ENCODE measurements around the gene NOL3.

The NOL3 gene

GRCh38 chr16:67149276-67150046 lies 20.9 kb upstream of the NOL3 start:
- Histone ChIP-seq H3K36me3 (ENCODE audit: insufficient read depth, low read length) (peaks cover 11% of the 10 kb centered on the region), H3K4me1 (ENCODE audit: insufficient read depth, low read length) (no peaks in the 10 kb centered on the region), H3K9ac (ENCODE audit: low read depth, low read length) (peak overlapping the region; percentile 61; the same call in 1 of the 2 replicates), H3K9me3 (ENCODE audit: control insufficient read depth, insufficient read depth, low read length) (no peaks in the 10 kb centered on the region)

GRCh38 chr16:67150047-67150832 lies 20.1 kb upstream of the NOL3 start:
- no peaks in the 10 kb centered on the region for H3K9me3 ChIP-seq (ENCODE audit: control insufficient read depth, insufficient read depth, low read length)
- H3K4me1 ChIP-seq (ENCODE audit: insufficient read depth, low read length): no peaks in the 10 kb centered on the region
- H3K36me3 ChIP-seq (ENCODE audit: insufficient read depth, low read length): peaks cover 9% of the 10 kb centered on the region
- H3K9ac ChIP-seq (ENCODE audit: low read depth, low read length): peak overlapping the region; percentile 61

- H3K9me3 ChIP-seq (ENCODE audit: control insufficient read depth, insufficient read depth, low read length): no peaks in the 10 kb centered on the region; the same call in 1 of the 2 replicates
- peak within 1 kb of the TSS; percentile 61 for H3K9ac ChIP-seq (ENCODE audit: low read depth, low read length)
- no peaks in the 10 kb centered on the region for H3K4me1 ChIP-seq (ENCODE audit: insufficient read depth, low read length)
- peaks cover 2% of the 10 kb centered on the region for H3K36me3 ChIP-seq (ENCODE audit: insufficient read depth, low read length)
These were observed 19.4 kb upstream of the NOL3 start, which contains the start of gene B3GNT9 for GRCh38 chr16:67150833-67151396. B3GNT9 (minus strand) TSS chr16:67150998; CDS start chr16:67150485, 513 bp downstream.

DNA sequence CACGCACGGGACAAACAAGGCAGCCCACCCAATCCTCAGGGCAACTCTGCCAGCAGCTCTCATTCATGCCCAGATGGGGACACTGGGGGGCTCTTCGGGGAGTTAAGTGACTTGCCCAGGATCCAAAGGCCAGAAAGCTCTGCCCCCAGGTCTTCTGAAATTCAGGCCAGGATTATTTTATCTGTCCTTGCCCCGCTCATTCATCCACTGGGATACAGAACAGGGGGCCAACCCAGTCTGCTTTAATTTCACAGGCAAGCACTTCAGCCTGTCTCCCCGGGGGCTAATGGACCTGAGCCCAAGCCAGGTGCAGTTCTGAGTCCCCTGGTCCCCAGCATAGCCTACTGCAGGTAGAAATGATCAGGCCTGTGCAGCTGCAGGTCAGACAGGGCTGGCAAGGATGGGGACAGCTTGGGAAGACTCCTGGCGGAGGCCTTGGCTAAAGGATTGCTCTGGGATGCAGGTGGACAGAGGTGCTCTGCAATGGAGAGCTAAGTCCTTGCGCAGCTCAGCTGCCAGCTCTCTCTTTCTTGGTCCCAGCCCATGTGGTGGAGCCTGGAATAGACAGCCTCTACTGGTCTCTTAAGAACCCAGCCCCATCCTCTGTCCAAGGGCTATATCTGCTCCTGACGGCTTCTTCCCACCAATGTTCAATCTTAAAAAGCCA lies 18.8 kb upstream of the NOL3 start:
- Histone ChIP-seq H3K9ac (ENCODE audit: low read depth, low read length) (peak overlapping the region; percentile 61; the same call in 1 of the 2 replicates), H3K9me3 (ENCODE audit: control insufficient read depth, insufficient read depth, low read length) (no peaks in the 10 kb centered on the region; the same call in 1 of the 2 replicates), H3K36me3 (ENCODE audit: insufficient read depth, low read length) (no peaks in the 10 kb centered on the region; the same call in 1 of the 2 replicates), H3K4me1 (ENCODE audit: insufficient read depth, low read length) (no peaks in the 10 kb centered on the region)

DNA sequence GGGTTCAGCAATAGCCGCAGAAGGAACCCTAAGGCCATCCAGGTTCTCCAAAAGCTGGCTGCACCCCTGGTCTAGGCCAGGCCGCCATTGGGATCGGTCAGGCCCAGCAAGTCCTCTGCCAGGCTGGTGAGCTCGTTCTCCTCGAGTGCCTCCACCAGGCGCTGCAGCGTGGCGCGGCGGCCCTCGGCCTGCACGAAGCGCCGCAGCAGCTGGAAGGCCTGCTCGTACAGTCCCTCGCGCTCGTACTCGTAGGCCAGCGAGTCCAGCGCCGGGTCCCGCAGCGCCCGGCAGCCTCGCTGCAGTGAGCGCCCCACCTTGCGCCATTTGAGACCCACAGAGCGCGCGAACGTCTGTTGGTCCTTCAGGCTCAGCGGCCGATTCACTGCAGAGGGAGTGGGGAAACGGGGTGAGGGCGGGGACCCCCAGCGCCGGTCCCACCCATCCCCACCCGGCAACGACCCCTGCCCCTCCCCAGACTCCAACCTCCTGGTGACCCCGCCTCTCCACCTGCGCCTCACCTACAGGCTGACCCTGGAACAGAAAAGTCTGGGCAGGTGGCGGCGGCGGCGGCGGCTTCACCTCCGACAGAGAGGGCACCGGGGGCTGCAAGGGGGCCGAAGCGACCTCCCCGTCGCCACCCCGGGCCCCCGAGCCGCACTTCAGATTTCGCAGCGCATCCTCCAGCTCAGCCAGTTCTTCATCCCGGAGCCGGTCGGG lies 15.6 kb upstream of the NOL3 start:
- H3K9ac ChIP-seq (ENCODE audit: low read depth, low read length): peak overlapping the region; percentile 28; the same call in 1 of the 2 replicates
- H3K9me3 ChIP-seq (ENCODE audit: control insufficient read depth, insufficient read depth, low read length): no peaks in the 10 kb centered on the region; the same call in 1 of the 2 replicates
- H3K36me3 ChIP-seq (ENCODE audit: insufficient read depth, low read length): no peaks in the 10 kb centered on the region
- no peaks in the 10 kb centered on the region; the same call in 1 of the 2 replicates for H3K4me1 ChIP-seq (ENCODE audit: insufficient read depth, low read length)

GRCh38 chr16:67155295-67156142 lies 14.8 kb upstream of the NOL3 start:
- H3K4me1 ChIP-seq (ENCODE audit: insufficient read depth, low read length): no peaks in the 10 kb centered on the region; the same call in 1 of the 2 replicates
- no peaks in the 10 kb centered on the region for H3K36me3 ChIP-seq (ENCODE audit: insufficient read depth, low read length)
- no peaks in the 10 kb centered on the region; the same call in 1 of the 2 replicates for H3K9me3 ChIP-seq (ENCODE audit: control insufficient read depth, insufficient read depth, low read length)
- peak overlapping the region; percentile 28; the same call in 1 of the 2 replicates for H3K9ac ChIP-seq (ENCODE audit: low read depth, low read length)

GRCh38 chr16:67156143-67156844 lies 14.0 kb upstream of the NOL3 start:
- no peaks in the 10 kb centered on the region; the same call in 1 of the 2 replicates for H3K4me1 ChIP-seq (ENCODE audit: insufficient read depth, low read length)
- no peak overlapping the region for H3K9ac ChIP-seq (ENCODE audit: low read depth, low read length)
- no peaks in the 10 kb centered on the region for H3K36me3 ChIP-seq (ENCODE audit: insufficient read depth, low read length)
- no peaks in the 10 kb centered on the region; the same call in 1 of the 2 replicates for H3K9me3 ChIP-seq (ENCODE audit: control insufficient read depth, insufficient read depth, low read length)

DNA sequence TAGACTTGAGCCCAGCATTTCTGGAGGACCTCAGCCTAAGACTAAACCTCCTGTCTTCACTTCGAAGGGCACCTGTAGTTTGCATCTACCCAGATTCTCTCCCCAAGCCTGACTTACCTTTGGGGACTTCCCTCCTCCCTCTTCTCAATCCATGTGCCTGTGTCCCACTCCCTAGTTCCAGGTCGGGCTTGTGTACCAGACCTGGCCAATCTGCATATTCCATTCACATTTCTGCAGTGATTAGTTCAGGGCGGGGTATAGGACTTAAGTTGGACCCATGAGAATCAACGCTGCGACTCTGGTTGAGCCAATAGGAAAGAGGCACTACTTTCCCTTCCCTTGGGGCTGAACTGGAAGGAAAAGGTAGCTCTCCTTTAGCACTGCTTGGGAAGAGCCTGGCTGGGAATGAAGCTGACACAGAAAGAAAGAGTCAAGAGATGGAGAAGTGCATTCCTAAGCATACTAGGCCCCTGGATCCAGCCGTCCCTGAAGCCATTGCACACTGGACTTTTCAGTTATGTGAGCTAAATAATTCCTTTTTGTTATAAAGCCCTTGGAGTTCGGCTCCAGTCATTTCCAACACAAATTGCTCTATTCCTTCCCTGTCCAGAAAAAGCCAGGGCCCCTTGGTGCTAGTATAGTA lies 13.1 kb upstream of the NOL3 start:
- Histone ChIP-seq H3K36me3 (ENCODE audit: insufficient read depth, low read length) (no peaks in the 10 kb centered on the region), H3K9me3 (ENCODE audit: control insufficient read depth, insufficient read depth, low read length) (no peaks in the 10 kb centered on the region; the same call in 1 of the 2 replicates), H3K4me1 (ENCODE audit: insufficient read depth, low read length) (no peaks in the 10 kb centered on the region; the same call in 1 of the 2 replicates), H3K9ac (ENCODE audit: low read depth, low read length) (no peak overlapping the region)

- Histone ChIP-seq H3K36me3 (ENCODE audit: insufficient read depth, low read length) (no peaks in the 10 kb centered on the region), H3K4me1 (ENCODE audit: insufficient read depth, low read length) (no peaks in the 10 kb centered on the region; the same call in 1 of the 2 replicates), H3K9me3 (ENCODE audit: control insufficient read depth, insufficient read depth, low read length) (no peaks in the 10 kb centered on the region; the same call in 1 of the 2 replicates), H3K9ac (ENCODE audit: low read depth, low read length) (no peak overlapping the region)
These were observed 12.3 kb upstream of the NOL3 start for GRCh38 chr16:67157892-67158635.

DNA sequence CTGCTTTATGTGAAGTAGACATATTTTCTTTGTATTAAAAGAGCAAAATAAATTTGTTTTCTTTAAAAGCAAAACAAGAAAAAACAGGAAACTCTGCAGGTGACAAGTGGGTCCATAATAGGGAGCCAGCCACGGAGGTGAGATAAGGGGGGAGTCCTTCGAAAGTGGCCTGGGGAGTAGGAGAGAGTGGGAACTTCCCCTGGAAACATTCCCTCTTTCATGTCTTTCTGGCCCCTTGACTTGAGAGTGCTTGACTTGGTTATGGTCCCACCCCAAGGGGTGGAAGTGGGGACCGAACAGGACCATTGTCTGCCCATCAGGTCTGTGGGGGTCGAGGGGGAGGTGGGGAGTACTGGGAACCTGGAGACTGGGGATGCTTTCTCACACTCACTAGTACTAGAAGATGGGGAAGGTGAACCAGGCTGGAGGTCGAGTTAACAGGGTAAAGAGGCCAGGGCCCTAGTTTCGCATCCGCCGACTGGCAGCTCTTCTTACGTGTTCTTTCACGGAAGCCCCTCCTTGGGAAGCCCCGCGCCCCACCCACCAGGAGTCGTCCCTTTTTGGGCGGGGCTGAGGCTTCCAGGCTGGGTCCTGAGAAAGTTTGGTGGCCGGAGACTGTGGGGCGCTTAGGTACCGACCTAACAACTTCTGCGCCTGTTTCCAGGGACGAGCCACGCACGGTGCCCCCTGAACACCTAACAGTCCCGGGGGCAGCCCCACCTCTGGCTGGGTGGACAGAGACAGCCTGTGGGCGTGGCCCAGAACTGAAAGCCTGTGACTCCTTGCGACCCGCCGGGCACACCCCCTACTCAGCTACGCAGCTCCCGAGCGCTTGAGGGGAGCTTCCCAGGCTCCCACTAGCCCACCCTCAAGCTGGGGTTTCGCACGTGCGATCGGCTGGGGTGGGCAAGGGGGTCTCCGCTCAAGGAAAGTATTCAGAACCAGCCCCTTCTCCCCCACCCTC lies 11.4 kb upstream of the NOL3 start:
- peak overlapping the region; percentile 90; the same call in 1 of the 2 replicates for H3K9ac ChIP-seq (ENCODE audit: low read depth, low read length)
- H3K4me1 ChIP-seq (ENCODE audit: insufficient read depth, low read length): no peaks in the 10 kb centered on the region; the same call in 1 of the 2 replicates
- no peaks in the 10 kb centered on the region for H3K36me3 ChIP-seq (ENCODE audit: insufficient read depth, low read length)
- H3K9me3 ChIP-seq (ENCODE audit: control insufficient read depth, insufficient read depth, low read length): no peaks in the 10 kb centered on the region; the same call in 1 of the 2 replicates
